Measurements from ENCODE around the gene NR1H4. TPM values are rescaled to one million over a fixed set of nuclear protein-coding genes. Genes with fewer than 3 reads are reported as not detected.

The NR1H4 gene
- total and polyA plus RNA-seq, 9 of the 15 experiments (the other 6 are each of a cell fraction or from before 2014, with no cell fraction given) = 0.03 TPM; not detected in 8

DNA sequence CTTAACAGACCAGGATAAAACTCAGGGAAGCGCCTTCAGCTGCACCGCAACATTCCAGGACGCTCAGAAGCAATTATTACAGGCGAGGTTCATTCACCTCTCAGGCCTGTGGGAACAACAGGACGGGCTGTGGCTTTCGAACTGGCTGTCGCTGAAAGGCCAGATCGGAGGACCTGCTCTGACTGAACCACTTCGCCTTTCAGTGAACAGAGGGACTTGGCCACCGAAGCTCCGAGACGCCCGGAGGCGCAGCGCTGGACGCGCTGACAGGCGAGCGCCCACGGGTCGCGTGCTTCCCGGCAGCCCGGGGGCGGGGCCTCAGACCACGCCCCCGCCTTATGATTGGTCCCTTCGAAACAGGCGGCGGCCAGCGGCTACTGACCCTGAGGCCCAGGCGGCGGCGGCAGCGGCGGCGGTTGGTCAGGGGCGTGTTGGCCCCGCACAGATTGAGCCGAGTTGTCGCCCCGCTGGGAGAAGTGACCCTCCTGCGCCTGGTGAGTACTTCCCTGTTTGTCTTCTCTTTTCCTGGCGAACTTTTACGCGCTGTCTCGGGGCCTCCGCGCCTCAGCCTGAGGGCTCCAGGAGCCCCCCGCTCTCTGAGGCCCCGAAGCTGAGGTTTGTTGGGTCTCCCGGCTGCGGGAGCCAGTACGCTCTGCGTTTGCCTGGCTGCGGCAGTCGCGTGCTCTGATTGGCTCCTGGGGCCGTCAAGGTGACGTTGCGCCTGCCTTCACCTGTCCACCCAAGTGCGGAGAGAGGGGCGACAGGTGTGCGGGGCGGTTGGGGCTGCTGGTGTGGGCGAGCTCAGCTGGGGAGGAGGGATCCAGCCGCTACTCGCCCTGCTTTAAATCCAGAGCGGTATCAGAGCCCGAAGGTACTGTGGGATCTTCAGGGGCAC is 99.9 kb downstream of the NR1H4 start, which contains the start of gene GAS2L3 (continued):
- TF ChIP-seq TCF7 (IDR thresholded peaks at IDR 0.05; ENCODE audit: borderline replicate concordance) = no peak
- TF ChIP-seq, protein P1, sequence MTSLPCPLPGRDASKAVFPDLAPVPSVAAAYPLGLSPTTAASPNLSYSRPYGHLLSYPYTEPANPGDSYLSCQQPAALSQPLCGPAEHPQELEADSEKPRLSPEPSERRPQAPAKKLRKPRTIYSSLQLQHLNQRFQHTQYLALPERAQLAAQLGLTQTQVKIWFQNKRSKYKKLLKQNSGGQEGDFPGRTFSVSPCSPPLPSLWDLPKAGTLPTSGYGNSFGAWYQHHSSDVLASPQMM (CRISPR knock-in tag; IDR thresholded peaks at IDR 0.05) = no peak
- no peak for TF ChIP-seq GATAD2A (IDR thresholded peaks at IDR 0.05)
- TF ChIP-seq BDP1 (IDR thresholded peaks at IDR 0.05; ENCODE audit: insufficient read depth, insufficient read length) = no peak
- no peak for TF ChIP-seq ZNF408 (CRISPR knock-in tag; IDR thresholded peaks at IDR 0.05; ENCODE audit: low read depth)
- TF ChIP-seq HIVEP1 (CRISPR knock-in tag; IDR thresholded peaks at IDR 0.05) = no peak
- no peak for TF ChIP-seq DIDO1 (tag; IDR thresholded peaks at IDR 0.05; ENCODE audit: low read depth)
- TF ChIP-seq RBM25 (IDR thresholded peaks at IDR 0.05; ENCODE audit: low read depth, low read length, severe bottlenecking) = peak; percentile 50
- TF ChIP-seq E2F3 (CRISPR knock-in tag; IDR thresholded peaks at IDR 0.05) = no peak
- TF ChIP-seq C11orf30 (IDR thresholded peaks at IDR 0.05; ENCODE audit: low read depth) = no peak
- TF ChIP-seq ZBTB7A (IDR thresholded peaks at IDR 0.05; ENCODE audit: borderline replicate concordance, control insufficient read depth, low read depth, low read length) = peak; percentile 34; the same call in 1 of the 2 replicates
- TF ChIP-seq HMG20A (CRISPR knock-in tag; conservative IDR thresholded peaks at IDR 0.05) = no peak
- no peak for TF ChIP-seq ZNF134 (CRISPR knock-in tag; conservative IDR thresholded peaks at IDR 0.05)
- TF ChIP-seq PHF20 (IDR thresholded peaks at IDR 0.05; ENCODE audit: partially characterized antibody) = no peak
- TF ChIP-seq, protein P2, sequence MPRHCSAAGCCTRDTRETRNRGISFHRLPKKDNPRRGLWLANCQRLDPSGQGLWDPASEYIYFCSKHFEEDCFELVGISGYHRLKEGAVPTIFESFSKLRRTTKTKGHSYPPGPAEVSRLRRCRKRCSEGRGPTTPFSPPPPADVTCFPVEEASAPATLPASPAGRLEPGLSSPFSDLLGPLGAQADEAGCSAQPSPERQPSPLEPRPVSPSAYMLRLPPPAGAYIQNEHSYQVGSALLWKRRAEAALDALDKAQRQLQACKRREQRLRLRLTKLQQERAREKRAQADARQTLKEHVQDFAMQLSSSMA (CRISPR knock-in tag; IDR thresholded peaks at IDR 0.05) = no peak
- TF ChIP-seq SRF (CRISPR knock-in tag; IDR thresholded peaks at IDR 0.05) = no peak
- no peak for TF ChIP-seq FOXJ2 (tag; IDR thresholded peaks at IDR 0.05)
- TF ChIP-seq, protein P3, sequence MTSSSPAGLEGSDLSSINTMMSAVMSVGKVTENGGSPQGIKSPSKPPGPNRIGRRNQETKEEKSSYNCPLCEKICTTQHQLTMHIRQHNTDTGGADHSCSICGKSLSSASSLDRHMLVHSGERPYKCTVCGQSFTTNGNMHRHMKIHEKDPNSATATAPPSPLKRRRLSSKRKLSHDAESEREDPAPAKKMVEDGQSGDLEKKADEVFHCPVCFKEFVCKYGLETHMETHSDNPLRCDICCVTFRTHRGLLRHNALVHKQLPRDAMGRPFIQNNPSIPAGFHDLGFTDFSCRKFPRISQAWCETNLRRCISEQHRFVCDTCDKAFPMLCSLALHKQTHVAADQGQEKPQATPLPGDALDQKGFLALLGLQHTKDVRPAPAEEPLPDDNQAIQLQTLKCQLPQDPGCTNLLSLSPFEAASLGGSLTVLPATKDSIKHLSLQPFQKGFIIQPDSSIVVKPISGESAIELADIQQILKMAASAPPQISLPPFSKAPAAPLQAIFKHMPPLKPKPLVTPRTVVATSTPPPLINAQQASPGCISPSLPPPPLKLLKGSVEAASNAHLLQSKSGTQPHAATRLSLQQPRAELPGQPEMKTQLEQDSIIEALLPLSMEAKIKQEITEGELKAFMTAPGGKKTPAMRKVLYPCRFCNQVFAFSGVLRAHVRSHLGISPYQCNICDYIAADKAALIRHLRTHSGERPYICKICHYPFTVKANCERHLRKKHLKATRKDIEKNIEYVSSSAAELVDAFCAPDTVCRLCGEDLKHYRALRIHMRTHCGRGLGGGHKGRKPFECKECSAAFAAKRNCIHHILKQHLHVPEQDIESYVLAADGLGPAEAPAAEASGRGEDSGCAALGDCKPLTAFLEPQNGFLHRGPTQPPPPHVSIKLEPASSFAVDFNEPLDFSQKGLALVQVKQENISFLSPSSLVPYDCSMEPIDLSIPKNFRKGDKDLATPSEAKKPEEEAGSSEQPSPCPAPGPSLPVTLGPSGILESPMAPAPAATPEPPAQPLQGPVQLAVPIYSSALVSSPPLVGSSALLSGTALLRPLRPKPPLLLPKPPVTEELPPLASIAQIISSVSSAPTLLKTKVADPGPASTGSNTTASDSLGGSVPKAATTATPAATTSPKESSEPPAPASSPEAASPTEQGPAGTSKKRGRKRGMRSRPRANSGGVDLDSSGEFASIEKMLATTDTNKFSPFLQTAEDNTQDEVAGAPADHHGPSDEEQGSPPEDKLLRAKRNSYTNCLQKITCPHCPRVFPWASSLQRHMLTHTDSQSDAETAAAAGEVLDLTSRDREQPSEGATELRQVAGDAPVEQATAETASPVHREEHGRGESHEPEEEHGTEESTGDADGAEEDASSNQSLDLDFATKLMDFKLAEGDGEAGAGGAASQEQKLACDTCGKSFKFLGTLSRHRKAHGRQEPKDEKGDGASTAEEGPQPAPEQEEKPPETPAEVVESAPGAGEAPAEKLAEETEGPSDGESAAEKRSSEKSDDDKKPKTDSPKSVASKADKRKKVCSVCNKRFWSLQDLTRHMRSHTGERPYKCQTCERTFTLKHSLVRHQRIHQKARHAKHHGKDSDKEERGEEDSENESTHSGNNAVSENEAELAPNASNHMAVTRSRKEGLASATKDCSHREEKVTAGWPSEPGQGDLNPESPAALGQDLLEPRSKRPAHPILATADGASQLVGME (CRISPR knock-in tag; IDR thresholded peaks at IDR 0.05) = no peak
- 0 out of 2 replicates have a peak, but pooled peaks have one; percentile 15 for TF ChIP-seq MBD2 (IDR thresholded peaks at IDR 0.05; ENCODE audit: borderline replicate concordance, low read depth)
- TF ChIP-seq, protein P4, sequence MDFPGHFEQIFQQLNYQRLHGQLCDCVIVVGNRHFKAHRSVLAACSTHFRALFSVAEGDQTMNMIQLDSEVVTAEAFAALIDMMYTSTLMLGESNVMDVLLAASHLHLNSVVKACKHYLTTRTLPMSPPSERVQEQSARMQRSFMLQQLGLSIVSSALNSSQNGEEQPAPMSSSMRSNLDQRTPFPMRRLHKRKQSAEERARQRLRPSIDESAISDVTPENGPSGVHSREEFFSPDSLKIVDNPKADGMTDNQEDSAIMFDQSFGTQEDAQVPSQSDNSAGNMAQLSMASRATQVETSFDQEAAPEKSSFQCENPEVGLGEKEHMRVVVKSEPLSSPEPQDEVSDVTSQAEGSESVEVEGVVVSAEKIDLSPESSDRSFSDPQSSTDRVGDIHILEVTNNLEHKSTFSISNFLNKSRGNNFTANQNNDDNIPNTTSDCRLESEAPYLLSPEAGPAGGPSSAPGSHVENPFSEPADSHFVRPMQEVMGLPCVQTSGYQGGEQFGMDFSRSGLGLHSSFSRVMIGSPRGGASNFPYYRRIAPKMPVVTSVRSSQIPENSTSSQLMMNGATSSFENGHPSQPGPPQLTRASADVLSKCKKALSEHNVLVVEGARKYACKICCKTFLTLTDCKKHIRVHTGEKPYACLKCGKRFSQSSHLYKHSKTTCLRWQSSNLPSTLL (IDR thresholded peaks at IDR 0.05) = no peak
- no peak for TF ChIP-seq TAL1 (IDR thresholded peaks at IDR 0.05)

Data from K562 (cell line).